Keratinocyte (primary cell): Measurements from ENCODE around the gene ZNF597.

Source experiments
- CTCF ChIP-seq, 3 experiments: IDR thresholded peaks in 1 of 3; conservative IDR thresholded peaks in 1 of 3; optimal IDR thresholded peaks in 1 of 3; 2 replicates in 2 of 3; 3 replicates in 1 of 3; pipeline versions ENCODE3 to v1.5.1; 2011; ENCODE audit warnings: low read length in 3 of 3, mild to moderate bottlenecking in 3 of 3, moderate library complexity in 2 of 3, control low read depth in 1 of 3, inconsistent platforms in 1 of 3; ENCODE audit not compliant: insufficient read depth in 2 of 3; ENCODE audit errors: extremely low read depth in 1 of 3
- EZH2 ChIP-seq: IDR thresholded peaks from one replicate; pipeline ENCODE4 v1.6.1; 2012; ENCODE audit warnings: inconsistent platforms, mild to moderate bottlenecking, low read length, moderate library complexity

GRCh38 chr16:3482659-3483241, 39.4 kb upstream of the ZNF597 start:
- TF ChIP-seq EZH2 (no peak), CTCF (optimal IDR thresholded peaks at IDR 0.05 in 1 of 3, IDR thresholded peaks at IDR 0.05 in 1 of 3, conservative IDR thresholded peaks at IDR 0.05 in 1 of 3; ENCODE audit: extremely low read depth in 1 of 3, insufficient read depth in 2 of 3, low read length in 3 of 3) (no peak)
